Measurements from ENCODE around the gene ZNF296.
"Not testable (repeated sequence)": the region's sequence is repeated elsewhere in the genome, so short reads cannot be mapped to it uniquely, and the experiment has no call there.

ZNF296 gene

DNA sequence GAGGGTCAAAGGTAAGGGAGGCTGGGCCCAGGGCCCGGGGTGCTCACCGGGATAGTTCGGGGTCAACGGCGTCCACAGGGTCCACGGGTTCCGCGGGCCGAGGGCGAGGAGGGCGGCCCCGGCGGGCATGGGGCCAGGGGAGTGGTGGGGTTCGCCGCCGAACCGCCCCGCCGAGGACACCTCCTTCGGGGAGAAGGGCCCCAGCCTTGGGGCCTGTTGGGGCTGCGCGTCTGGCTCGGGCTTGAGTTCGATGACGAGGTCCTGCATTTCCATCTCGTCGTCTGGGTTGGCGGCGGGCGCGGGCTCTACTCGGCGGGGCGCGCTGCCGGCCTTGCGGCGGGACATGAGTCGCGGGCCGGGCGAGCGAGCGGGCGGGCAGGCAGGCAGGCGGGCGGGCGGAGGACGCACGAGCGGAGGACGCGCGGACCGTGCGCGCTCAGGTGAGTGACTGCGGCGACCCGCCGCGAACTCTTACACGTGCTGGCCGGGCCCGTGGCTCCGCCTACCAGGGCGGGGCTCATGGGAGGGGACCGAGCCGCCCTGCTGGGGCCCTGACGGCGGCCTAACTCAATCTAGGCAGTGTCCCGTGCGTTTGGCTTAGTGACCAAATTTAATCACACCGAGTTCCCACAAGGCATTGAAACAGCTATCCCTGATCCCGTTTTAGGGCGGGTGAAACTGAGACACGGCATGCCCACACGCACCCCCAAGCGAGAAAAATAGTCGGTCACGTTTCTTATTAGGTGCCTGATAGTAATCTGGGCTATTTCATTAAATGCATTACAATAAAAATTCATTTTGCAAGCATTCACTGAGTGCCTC is at the start of gene ZNF296:
Gene ZNF296 (minus strand): TSS at position 450 of the 822 bp plus-strand sequence. CDS start 105 bp downstream, at position 345.
- Histone ChIP-seq H3K36me3 (ENCODE audit: control insufficient read depth, insufficient read depth, low read length) (peaks cover 22% of the 10 kb centered on the region), H3K27me3 (ENCODE audit: control insufficient read depth, insufficient read depth, low read length) (no peaks in the 10 kb centered on the region), H3K9me3 (ENCODE audit: control insufficient read depth, insufficient read depth, low read length) (no peaks in the 10 kb centered on the region), H3K27ac (ENCODE audit: low read depth, low read length) (peak within 1 kb of the TSS; percentile 75), H3K4me1 (ENCODE audit: control insufficient read depth, insufficient read depth, low read length) (peaks cover 42% of the 10 kb centered on the region), H3K9ac (ENCODE audit: low read depth, low read length) (peak within 1 kb of the TSS; percentile 41; the same call in 1 of the 2 replicates), H3K4me3 (ENCODE audit: low read depth, low read length) (peak within 1 kb of the TSS; percentile 90)

DNA sequence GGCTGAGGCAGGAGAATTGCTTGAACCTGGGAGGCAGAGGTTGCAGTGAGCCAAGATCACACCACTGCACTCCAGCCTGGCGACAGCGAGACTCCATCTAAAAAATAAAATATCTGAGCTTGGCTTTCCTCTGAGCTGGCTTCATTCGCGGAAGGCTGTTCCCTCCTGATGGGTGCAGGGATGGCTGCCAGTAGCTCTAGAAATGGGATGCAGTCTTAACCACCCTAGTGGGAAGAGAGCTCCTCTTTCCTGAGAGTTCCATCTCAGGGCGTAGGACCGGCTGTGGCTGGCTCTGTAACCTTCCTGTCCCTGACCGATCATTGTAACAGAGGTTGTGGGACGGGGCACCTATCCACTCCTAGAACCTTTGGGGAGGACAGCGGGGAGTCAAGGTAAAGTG is 49.1 kb upstream of the ZNF296 start:
- Histone ChIP-seq H3K36me3 (ENCODE audit: control insufficient read depth, insufficient read depth, low read length) (peaks cover 3% of the 10 kb centered on the region; the same call in 1 of the 2 replicates), H3K9me3 (ENCODE audit: control insufficient read depth, insufficient read depth, low read length) (no peaks in the 10 kb centered on the region), H3K27ac (ENCODE audit: low read depth, low read length) (no peak overlapping the region), H3K4me1 (ENCODE audit: control insufficient read depth, insufficient read depth, low read length) (peaks cover 1% of the 10 kb centered on the region; the same call in 1 of the 2 replicates), H3K27me3 (ENCODE audit: control insufficient read depth, insufficient read depth, low read length) (no peaks in the 10 kb centered on the region), H3K4me3 (ENCODE audit: low read depth, low read length) (no peak overlapping the region), H3K9ac (ENCODE audit: low read depth, low read length) (no peak overlapping the region)

DNA sequence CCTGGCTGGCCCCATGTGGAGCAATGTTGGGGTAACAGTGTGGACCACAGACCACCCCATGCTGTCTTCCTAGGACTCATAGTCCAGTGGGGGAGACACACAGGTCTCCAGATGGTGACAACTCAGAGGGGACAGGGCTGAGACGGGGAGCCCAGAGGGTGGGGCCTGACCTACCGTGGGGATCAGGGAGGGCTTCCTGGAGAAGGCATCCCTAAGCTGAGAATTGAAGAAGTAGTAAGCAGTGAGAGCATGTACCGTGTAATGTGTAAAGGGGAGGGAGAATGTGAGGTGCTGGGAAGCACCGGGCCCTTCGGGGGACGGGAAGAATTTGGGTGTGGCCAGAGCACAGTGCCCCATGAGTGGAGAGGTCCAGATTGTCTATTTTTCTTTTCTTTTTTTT is 47.7 kb upstream of the ZNF296 start:
- no peaks in the 10 kb centered on the region for H3K27me3 ChIP-seq (ENCODE audit: control insufficient read depth, insufficient read depth, low read length)
- peaks cover 3% of the 10 kb centered on the region; the same call in 1 of the 2 replicates for H3K36me3 ChIP-seq (ENCODE audit: control insufficient read depth, insufficient read depth, low read length)
- no peak overlapping the region for H3K9ac ChIP-seq (ENCODE audit: low read depth, low read length)
- H3K9me3 ChIP-seq (ENCODE audit: control insufficient read depth, insufficient read depth, low read length): no peaks in the 10 kb centered on the region
- H3K27ac ChIP-seq (ENCODE audit: low read depth, low read length): no peak overlapping the region
- no peaks in the 10 kb centered on the region for H3K4me1 ChIP-seq (ENCODE audit: control insufficient read depth, insufficient read depth, low read length)
- H3K4me3 ChIP-seq (ENCODE audit: low read depth, low read length): no peak overlapping the region

DNA sequence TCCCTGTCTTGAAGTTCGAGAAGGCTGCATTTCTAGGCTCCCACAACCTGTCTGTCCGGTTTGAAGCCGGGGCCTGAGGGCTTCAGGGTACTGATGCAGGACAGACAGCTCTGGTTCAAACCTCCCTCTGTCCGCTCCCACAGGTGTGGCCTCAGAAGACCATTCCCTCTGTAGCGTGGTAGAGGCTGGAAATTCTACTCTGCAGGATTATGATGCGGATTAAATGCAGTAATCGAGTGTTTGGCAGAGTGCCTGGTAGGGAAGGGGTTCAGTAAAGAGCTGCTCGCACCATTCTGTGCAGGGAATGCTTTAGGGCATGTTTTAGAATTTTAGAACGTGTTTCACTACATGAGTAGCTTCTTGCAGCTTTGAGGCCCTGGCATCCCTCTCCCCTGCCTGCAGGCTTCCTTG is 47.2 kb upstream of the ZNF296 start:
- H3K36me3 ChIP-seq (ENCODE audit: control insufficient read depth, insufficient read depth, low read length): no peaks in the 10 kb centered on the region
- no peak overlapping the region for H3K9ac ChIP-seq (ENCODE audit: low read depth, low read length)
- H3K27ac ChIP-seq (ENCODE audit: low read depth, low read length): no peak overlapping the region
- H3K4me1 ChIP-seq (ENCODE audit: control insufficient read depth, insufficient read depth, low read length): no peaks in the 10 kb centered on the region
- no peak overlapping the region for H3K4me3 ChIP-seq (ENCODE audit: low read depth, low read length)
- H3K9me3 ChIP-seq (ENCODE audit: control insufficient read depth, insufficient read depth, low read length): no peaks in the 10 kb centered on the region
- H3K27me3 ChIP-seq (ENCODE audit: control insufficient read depth, insufficient read depth, low read length): no peaks in the 10 kb centered on the region

DNA sequence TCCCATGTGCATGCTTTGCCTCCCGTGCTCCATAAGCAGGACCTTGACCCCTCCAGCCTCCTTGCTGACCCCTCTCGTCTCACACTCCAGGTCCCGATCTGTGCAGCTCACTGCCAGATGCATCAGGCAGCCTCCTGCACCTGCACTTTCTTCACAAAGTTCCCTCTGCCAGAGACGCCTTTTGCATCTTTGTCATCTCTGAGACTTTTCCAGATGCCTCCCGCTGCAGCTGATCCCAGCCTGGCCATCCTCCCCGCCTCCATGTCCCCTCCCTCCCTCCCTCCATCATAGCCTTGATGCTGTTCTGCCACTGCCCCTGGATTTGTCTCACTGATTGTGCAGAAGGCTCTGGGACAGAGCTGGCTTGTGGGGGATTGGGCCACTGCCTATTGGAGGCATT is 46.6 kb upstream of the ZNF296 start:
- Histone ChIP-seq H3K36me3 (ENCODE audit: control insufficient read depth, insufficient read depth, low read length) (no peaks in the 10 kb centered on the region), H3K4me3 (ENCODE audit: low read depth, low read length) (no peak overlapping the region), H3K9me3 (ENCODE audit: control insufficient read depth, insufficient read depth, low read length) (no peaks in the 10 kb centered on the region), H3K27me3 (ENCODE audit: control insufficient read depth, insufficient read depth, low read length) (no peaks in the 10 kb centered on the region), H3K4me1 (ENCODE audit: control insufficient read depth, insufficient read depth, low read length) (no peaks in the 10 kb centered on the region), H3K9ac (ENCODE audit: low read depth, low read length) (no peak overlapping the region), H3K27ac (ENCODE audit: low read depth, low read length) (no peak overlapping the region)

DNA sequence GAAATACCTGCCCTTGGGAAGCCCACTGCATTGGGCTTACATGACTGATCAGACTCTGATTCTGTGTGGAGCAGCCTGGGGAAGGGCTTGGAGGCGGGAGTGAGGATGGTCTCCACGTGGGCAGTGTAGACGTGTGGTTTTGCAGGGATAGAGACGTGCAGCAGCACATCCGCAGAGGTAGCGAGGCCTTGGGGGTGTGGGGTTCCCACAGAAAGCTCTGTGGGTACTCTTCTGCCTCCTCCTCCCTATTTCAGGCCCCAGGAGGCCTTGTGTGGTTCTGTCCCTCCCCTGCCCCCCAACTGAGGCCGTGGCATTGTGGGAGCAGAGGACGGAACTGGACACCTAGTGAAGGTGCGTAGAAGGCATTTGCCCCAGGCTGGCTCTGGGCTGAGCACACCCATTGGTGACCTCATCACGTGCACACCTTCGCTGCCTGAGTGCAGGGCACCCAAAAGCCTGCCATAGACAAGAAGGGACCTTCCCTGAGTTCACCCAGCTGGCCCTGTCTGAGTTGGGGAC is 45.6 kb upstream of the ZNF296 start:
- no peak overlapping the region for H3K27ac ChIP-seq (ENCODE audit: low read depth, low read length)
- H3K4me1 ChIP-seq (ENCODE audit: control insufficient read depth, insufficient read depth, low read length): no peaks in the 10 kb centered on the region

DNA sequence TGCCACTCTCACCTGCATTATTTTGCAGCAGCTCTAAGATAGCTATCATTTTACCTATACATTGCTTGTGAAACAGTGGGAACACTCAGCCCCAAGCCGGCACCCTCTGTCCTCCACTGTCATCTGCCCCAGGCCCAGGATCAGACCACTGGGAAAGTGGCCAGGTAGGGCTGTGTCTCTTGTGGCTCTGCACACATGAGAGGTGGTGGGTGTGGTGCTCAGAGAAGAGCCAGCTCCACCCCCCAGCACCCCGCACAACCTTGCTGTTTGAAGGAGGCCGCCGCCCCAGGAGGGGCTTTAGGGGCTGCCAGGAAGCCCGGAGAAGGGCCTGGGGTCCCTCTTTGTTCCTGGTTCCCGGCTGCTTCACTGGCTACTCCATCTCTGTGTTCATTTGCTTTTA is 43.3 kb upstream of the ZNF296 start:
- Histone ChIP-seq H3K36me3 (ENCODE audit: control insufficient read depth, insufficient read depth, low read length) (no peaks in the 10 kb centered on the region), H3K27me3 (ENCODE audit: control insufficient read depth, insufficient read depth, low read length) (no peaks in the 10 kb centered on the region), H3K27ac (ENCODE audit: low read depth, low read length) (no peak overlapping the region), H3K9ac (ENCODE audit: low read depth, low read length) (no peak overlapping the region), H3K9me3 (ENCODE audit: control insufficient read depth, insufficient read depth, low read length) (no peaks in the 10 kb centered on the region), H3K4me3 (ENCODE audit: low read depth, low read length) (no peak overlapping the region), H3K4me1 (ENCODE audit: control insufficient read depth, insufficient read depth, low read length) (no peaks in the 10 kb centered on the region)

More for the DNA sequence above, 45.6 kb upstream of the ZNF296 start:
- Histone ChIP-seq H3K36me3 (ENCODE audit: control insufficient read depth, insufficient read depth, low read length) (no peaks in the 10 kb centered on the region), H3K9ac (ENCODE audit: low read depth, low read length) (no peak overlapping the region), H3K4me3 (ENCODE audit: low read depth, low read length) (no peak overlapping the region), H3K27me3 (ENCODE audit: control insufficient read depth, insufficient read depth, low read length) (no peaks in the 10 kb centered on the region), H3K9me3 (ENCODE audit: control insufficient read depth, insufficient read depth, low read length) (no peaks in the 10 kb centered on the region)

DNA sequence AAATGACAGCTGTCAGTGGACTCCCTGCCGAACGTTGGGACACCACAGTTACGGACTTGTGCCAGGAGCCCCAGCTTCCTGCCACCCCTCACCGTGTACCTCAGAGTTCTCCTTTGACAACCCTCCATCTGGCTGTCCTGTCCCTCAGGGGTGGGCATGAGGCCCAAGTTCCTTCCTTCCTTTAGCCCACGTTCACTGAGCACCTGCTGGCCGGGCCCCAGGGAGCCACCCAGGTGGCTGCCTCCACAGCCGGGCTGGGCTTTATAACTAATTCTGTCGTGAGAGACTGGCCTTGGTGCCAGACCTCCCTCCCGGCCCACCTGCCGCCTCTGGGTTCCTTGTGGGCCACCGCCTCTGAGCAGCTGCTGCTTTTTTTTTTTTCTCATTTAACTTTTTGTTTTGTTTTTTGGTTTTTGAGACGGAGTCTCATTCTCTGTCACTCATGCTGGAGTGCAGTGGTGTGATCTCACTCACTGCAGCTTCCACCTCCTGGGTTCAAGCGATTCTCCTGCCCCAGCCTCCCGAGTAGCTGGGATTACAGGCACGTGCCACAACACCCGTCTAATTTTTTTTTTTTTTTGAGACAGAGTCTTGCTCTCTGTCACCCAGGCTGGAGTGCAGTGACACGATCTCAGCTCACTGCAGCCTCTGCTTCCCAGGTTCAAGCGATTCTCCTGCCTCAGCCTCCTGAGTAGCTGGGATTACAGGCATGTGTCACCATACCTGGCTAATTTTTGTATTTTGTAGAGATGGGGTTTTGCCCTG is 42.5 kb upstream of the ZNF296 start:
- not testable (repeated sequence) for H3K4me3 ChIP-seq (ENCODE audit: low read depth, low read length); H3K36me3 ChIP-seq (ENCODE audit: control insufficient read depth, insufficient read depth, low read length); H3K9ac ChIP-seq (ENCODE audit: low read depth, low read length); H3K27ac ChIP-seq (ENCODE audit: low read depth, low read length); H3K9me3 ChIP-seq (ENCODE audit: control insufficient read depth, insufficient read depth, low read length); H3K4me1 ChIP-seq (ENCODE audit: control insufficient read depth, insufficient read depth, low read length); H3K27me3 ChIP-seq (ENCODE audit: control insufficient read depth, insufficient read depth, low read length)

DNA sequence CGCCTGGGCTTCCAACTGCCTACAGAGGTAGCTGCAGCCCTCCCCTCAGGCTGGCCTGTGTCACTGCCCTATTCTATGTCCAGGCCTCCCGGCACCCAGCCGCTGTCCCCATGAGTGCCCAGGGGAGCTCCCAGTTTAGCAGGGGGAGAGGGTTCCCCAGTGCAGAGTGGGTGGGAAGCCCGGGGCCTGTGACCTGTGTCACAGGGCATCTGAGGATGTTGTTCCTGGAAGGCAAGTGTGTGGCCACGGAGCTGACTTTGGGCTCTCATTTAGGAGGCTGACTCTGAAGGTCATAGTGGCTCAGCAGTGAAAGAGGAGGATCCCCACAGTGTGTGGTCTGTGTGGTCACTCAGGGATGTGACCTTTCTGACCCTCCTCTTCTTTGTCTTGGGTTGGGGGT is 41.8 kb upstream of the ZNF296 start:
- no peak overlapping the region for H3K9ac ChIP-seq (ENCODE audit: low read depth, low read length)
- no peaks in the 10 kb centered on the region for H3K27me3 ChIP-seq (ENCODE audit: control insufficient read depth, insufficient read depth, low read length)
- H3K27ac ChIP-seq (ENCODE audit: low read depth, low read length): no peak overlapping the region
- no peaks in the 10 kb centered on the region for H3K36me3 ChIP-seq (ENCODE audit: control insufficient read depth, insufficient read depth, low read length)
- no peaks in the 10 kb centered on the region for H3K4me1 ChIP-seq (ENCODE audit: control insufficient read depth, insufficient read depth, low read length)
- H3K9me3 ChIP-seq (ENCODE audit: control insufficient read depth, insufficient read depth, low read length): no peaks in the 10 kb centered on the region
- no peak overlapping the region for H3K4me3 ChIP-seq (ENCODE audit: low read depth, low read length)

DNA sequence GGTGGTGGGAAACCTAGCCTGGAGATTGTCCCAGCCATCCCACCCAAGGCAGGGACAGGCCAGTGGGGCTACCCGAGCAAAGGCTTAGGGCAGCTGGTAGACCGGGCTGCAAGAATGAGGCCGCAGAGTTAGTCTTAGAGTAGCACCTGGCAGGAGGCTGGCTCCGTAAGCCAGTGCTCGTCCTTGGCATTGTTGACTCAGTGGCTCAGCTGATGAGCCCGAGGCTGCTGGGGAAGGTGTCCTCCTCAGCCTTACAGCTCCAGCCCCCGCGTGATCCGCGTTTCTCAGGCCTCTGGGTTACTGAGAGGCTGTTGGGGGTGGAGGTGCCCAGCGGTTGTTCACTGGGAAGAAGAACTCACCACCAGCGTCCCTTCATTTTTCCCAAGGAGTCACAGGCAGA is 41.4 kb upstream of the ZNF296 start:
- Histone ChIP-seq H3K36me3 (ENCODE audit: control insufficient read depth, insufficient read depth, low read length) (no peaks in the 10 kb centered on the region), H3K27ac (ENCODE audit: low read depth, low read length) (peak overlapping the region; percentile 40), H3K9me3 (ENCODE audit: control insufficient read depth, insufficient read depth, low read length) (no peaks in the 10 kb centered on the region), H3K27me3 (ENCODE audit: control insufficient read depth, insufficient read depth, low read length) (no peaks in the 10 kb centered on the region), H3K4me1 (ENCODE audit: control insufficient read depth, insufficient read depth, low read length) (no peaks in the 10 kb centered on the region), H3K9ac (ENCODE audit: low read depth, low read length) (no peak overlapping the region), H3K4me3 (ENCODE audit: low read depth, low read length) (no peak overlapping the region)

DNA sequence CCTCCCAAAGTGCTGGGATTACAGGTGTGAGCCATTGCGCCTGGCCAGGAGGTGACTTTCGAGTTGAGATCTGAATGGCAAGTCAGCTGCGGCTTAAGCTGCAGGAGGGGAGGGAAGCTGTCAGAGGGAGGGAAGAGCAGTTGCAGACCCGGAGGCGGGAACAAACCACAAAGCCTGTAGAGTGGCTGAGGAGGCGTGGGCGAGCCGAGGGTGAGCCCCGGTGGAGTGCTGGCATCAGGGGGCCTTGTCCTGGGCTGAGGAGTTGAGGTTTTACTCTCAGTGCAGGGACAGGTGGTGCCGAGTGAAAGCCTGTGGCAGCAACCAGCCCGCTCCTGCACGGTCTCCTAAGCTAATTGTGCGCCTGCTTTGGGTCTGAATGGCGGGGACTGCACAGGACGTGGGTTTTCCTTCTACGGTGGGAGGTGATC is 40.9 kb upstream of the ZNF296 start:
- Histone ChIP-seq H3K36me3 (ENCODE audit: control insufficient read depth, insufficient read depth, low read length) (no peaks in the 10 kb centered on the region), H3K27me3 (ENCODE audit: control insufficient read depth, insufficient read depth, low read length) (no peaks in the 10 kb centered on the region), H3K4me1 (ENCODE audit: control insufficient read depth, insufficient read depth, low read length) (no peaks in the 10 kb centered on the region), H3K4me3 (ENCODE audit: low read depth, low read length) (no peak overlapping the region), H3K9me3 (ENCODE audit: control insufficient read depth, insufficient read depth, low read length) (no peaks in the 10 kb centered on the region), H3K9ac (ENCODE audit: low read depth, low read length) (no peak overlapping the region), H3K27ac (ENCODE audit: low read depth, low read length) (peak overlapping the region; percentile 40)
